Fibroblast of lung (primary cell): Measurements from ENCODE around the gene NEDD4L.

Source experiments
- CTCF ChIP-seq, 2 donors: IDR thresholded peaks in 1 of 2; conservative IDR thresholded peaks in 1 of 2; 1 replicate in 1 of 2; 2 replicates in 1 of 2; pipeline ENCODE4 v1.5.1; 2011 to 2012; ENCODE audit warnings: low read length in 2 of 2, control low read depth in 1 of 2, inconsistent platforms in 1 of 2, low read depth in 1 of 2, mild to moderate bottlenecking in 1 of 2
- EZH2 ChIP-seq: IDR thresholded peaks from 2 replicates; pipeline ENCODE4 v1.5.1; 2012; ENCODE audit warnings: low read length, control low read depth, mild to moderate bottlenecking; ENCODE audit errors: missing control alignments

GRCh38 chr18:58387716-58388115 is 343.7 kb downstream of the NEDD4L start:
- no peak for TF ChIP-seq CTCF (conservative IDR thresholded peaks at IDR 0.05 in 1 of 2, IDR thresholded peaks at IDR 0.05 in 1 of 2; ENCODE audit: low read depth in 1 of 2, low read length in 2 of 2)
- TF ChIP-seq EZH2 = no peak
